GM23338 (cell line): Measurements from ENCODE around the gene HSPB6. TPM values are rescaled to one million over a fixed set of nuclear protein-coding genes. Genes with fewer than 3 reads are reported as not detected.

Experiments
- ATAC-seq: fragments of 200-7000 bp; cut with Tn5 transposase; 3 replicates; pipeline ENCODE4 v1.9.1; 2020
- DNase-seq: peaks from one replicate; pipeline ENCODE4 v3.0.0-alpha.2; 2015; ENCODE audit warnings: low spot score
- H2AFZ ChIP-seq: fragments of 200-600 bp; sonication (generic); 2 replicates; pipeline ENCODE4 v1.8.0; 2016; ENCODE audit warnings: antibody characterized with exemption, mild to moderate bottlenecking, moderate library complexity
- H3F3A ChIP-seq: fragments of 200-600 bp; sonication (generic); replicated peaks from 2 replicates; pipeline ENCODE4 v1.8.0; 2017; ENCODE audit warnings: antibody characterized with exemption, mixed run types, low read depth
- H3K27ac ChIP-seq: fragments of 200-600 bp; sonication (generic); 2 replicates; pipeline ENCODE4 v1.6.1; 2016; ENCODE audit warnings: low read depth
- H3K27me3 ChIP-seq: fragments of 200-600 bp; sonication (generic); 2 replicates; pipeline ENCODE4 v1.8.0; 2016; ENCODE audit warnings: mild to moderate bottlenecking, mixed run types, moderate library complexity; ENCODE audit not compliant: insufficient read depth
- H3K36me3 ChIP-seq: fragments of 200-600 bp; sonication (generic); 2 replicates; pipeline ENCODE4 v1.8.0; 2016; ENCODE audit warnings: mild to moderate bottlenecking; ENCODE audit not compliant: insufficient read depth
- H3K4me1 ChIP-seq: fragments of 200-600 bp; sonication (generic); 2 replicates; pipeline ENCODE4 v1.8.0; 2016; ENCODE audit warnings: mild to moderate bottlenecking, moderate library complexity; ENCODE audit not compliant: insufficient read depth
- H3K4me2 ChIP-seq: fragments of 200-600 bp; sonication (generic); 2 replicates; pipeline ENCODE4 v1.7.1; 2017; ENCODE audit warnings: mixed run types
- H3K4me3 ChIP-seq: fragments of 200-600 bp; sonication (generic); 2 replicates; pipeline ENCODE4 v1.6.1; 2016; ENCODE audit warnings: mixed run types
- H3K79me2 ChIP-seq: fragments of 200-600 bp; sonication (generic); replicated peaks from 2 replicates; pipeline ENCODE4 v1.8.0; 2017; ENCODE audit warnings: mild to moderate bottlenecking; ENCODE audit not compliant: insufficient read depth
- H3K9me2 ChIP-seq: fragments of 200-600 bp; sonication (generic); 2 replicates; pipeline ENCODE4 v1.8.0; 2017; ENCODE audit not compliant: insufficient read depth
- H4K20me1 ChIP-seq: fragments of 200-600 bp; sonication (generic); replicated peaks from 2 replicates; pipeline ENCODE4 v1.8.0; 2017; ENCODE audit warnings: mild to moderate bottlenecking; ENCODE audit not compliant: insufficient read depth
- H3K27ac Mint-ChIP-seq: 2 replicates; pipeline ENCODE4 v1.8.0; 2020; ENCODE audit warnings: inconsistent platforms, mild to moderate bottlenecking, moderate library complexity, mixed read lengths
- H3K27me3 Mint-ChIP-seq: 3 replicates; pipeline ENCODE4 v1.8.0; 2022; ENCODE audit warnings: low read depth, mild to moderate bottlenecking, moderate library complexity, mixed read lengths, inconsistent platforms; ENCODE audit not compliant: insufficient read depth, poor library complexity
- H3K36me3 Mint-ChIP-seq: 3 replicates; pipeline ENCODE4 v1.8.0; 2021; ENCODE audit warnings: low read depth, mild to moderate bottlenecking, inconsistent platforms, moderate library complexity, mixed read lengths
- H3K4me1 Mint-ChIP-seq: 3 replicates; pipeline ENCODE4 v1.8.0; 2020; ENCODE audit warnings: mild to moderate bottlenecking, inconsistent platforms, mixed read lengths
- H3K4me3 Mint-ChIP-seq: 3 replicates; pipeline ENCODE4 v1.8.0; 2021; ENCODE audit warnings: moderate library complexity, mild to moderate bottlenecking, inconsistent platforms, mixed read lengths
- H3K9me3 Mint-ChIP-seq: 3 replicates; pipeline ENCODE4 v1.8.0; 2020; ENCODE audit warnings: moderate library complexity, mild to moderate bottlenecking, inconsistent platforms, mixed read lengths
- EZH2 ChIP-seq: fragments of 200-600 bp; sonication (generic); IDR thresholded peaks from one replicate; pipeline ENCODE4 v1.8.0; 2017; ENCODE audit warnings: antibody characterized with exemption, mild to moderate bottlenecking, low read depth; ENCODE audit not compliant: unreplicated experiment
- EZH2phosphoT487 ChIP-seq: fragments of 200-600 bp; sonication (generic); IDR thresholded peaks from one replicate; pipeline ENCODE4 v1.8.1; 2018; ENCODE audit warnings: antibody characterized with exemption; ENCODE audit not compliant: unreplicated experiment
- JUNB ChIP-seq: IDR thresholded peaks from one replicate; pipeline ENCODE4 v1.6.1; 2016; ENCODE audit warnings: antibody characterized with exemption; ENCODE audit not compliant: unreplicated experiment
- NANOG ChIP-seq: IDR thresholded peaks from 2 replicates; pipeline ENCODE4 v1.6.1; 2016; ENCODE audit warnings: antibody characterized with exemption, borderline replicate concordance
- POLR2AphosphoS5 ChIP-seq: IDR thresholded peaks from 2 replicates; pipeline ENCODE4 v1.6.1; 2016; ENCODE audit warnings: antibody characterized with exemption, low read depth
- STAT1 ChIP-seq: IDR thresholded peaks from one replicate; pipeline ENCODE4 v1.6.1; 2016; ENCODE audit warnings: antibody characterized with exemption; ENCODE audit not compliant: unreplicated experiment
- ZNF114 ChIP-seq: fragments of 250-450 bp; sonication (Bioruptor Pico); IDR thresholded peaks from 2 replicates; pipeline ENCODE4 v1.5.0; 2020; ENCODE audit warnings: mild to moderate bottlenecking, moderate library complexity
- ZNF331 ChIP-seq: fragments of 250-450 bp; sonication (Bioruptor Pico); IDR thresholded peaks from 2 replicates; pipeline ENCODE4 v1.5.0; 2020; ENCODE audit warnings: low read depth, mild to moderate bottlenecking, moderate library complexity
- polyA plus RNA-seq: library from polyadenylated mRNA; unstranded; fragments of >200 nt; fragmentation: Nextera tagmentation; extraction: Ambion mirVana; gene quantifications from 2 replicates; pipeline ENCODE4 v1.2.1, GENCODE V29; 2016
- total RNA-seq: library from RNA; depleted of rRNA; stranded (reverse); fragments of >200 nt; shearing (Covaris generic); gene quantifications from 2 replicates; pipeline ENCODE4 v1.2.3, GENCODE V29; 2014
- TF ChIP-seq, protein P1 (sequence below), 2 experiments: fragments of 200-600 bp in 1 of 2; sonication (generic) in 1 of 2; conservative IDR thresholded peaks; 2 replicates each; pipeline versions ENCODE4 v1.5.1 to v1.6.1; 2016 to 2017; ENCODE audit warnings: antibody characterized with exemption in 2 of 2, low read depth in 2 of 2, mild to moderate bottlenecking in 2 of 2, moderate library complexity in 1 of 2
- TF ChIP-seq, protein P2 (sequence below): fragments of 250-450 bp; sonication (Bioruptor Pico); IDR thresholded peaks from 2 replicates; pipeline ENCODE4 v1.5.0; 2020; ENCODE audit warnings: mild to moderate bottlenecking, moderate library complexity

HSPB6 gene
- total and polyA plus RNA-seq, 2 experiments from 2014 or later, result 0.87 to 3.2 TPM

DNA sequence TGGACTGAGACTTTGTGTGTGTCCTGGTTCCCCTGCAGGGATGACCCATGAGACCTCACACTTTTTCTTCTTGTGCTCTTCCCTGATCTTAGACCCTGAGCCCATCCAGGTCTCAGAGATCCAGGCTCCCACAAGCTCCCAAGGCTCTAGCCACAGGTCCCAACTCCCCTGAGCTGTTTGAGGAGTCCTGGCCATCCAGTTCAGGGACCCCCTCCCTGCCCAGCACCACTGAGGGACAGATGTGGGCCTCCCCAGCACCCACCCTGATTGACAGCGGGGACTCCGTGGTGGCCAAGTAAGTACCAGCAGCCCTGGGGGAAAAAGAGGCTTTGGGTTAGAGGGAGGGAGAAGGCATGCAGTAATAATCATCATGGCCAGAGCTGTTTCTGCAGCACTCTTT lies 2.9 kb upstream of the HSPB6 start:
- ATAC-seq, result no peak
- Histone ChIP-seq H3F3A (peaks cover 9% of the 10 kb centered on the region; the same call in 1 of the 2 replicates), H3K27ac (no peak overlapping the region), H3K9me2 (no peaks in the 10 kb centered on the region), H3K27me3 (peaks cover 26% of the 10 kb centered on the region), H3K4me2 (no peak overlapping the region), H2AFZ (no peak overlapping the region), H3K36me3 (peaks cover 6% of the 10 kb centered on the region; the same call in 1 of the 2 replicates), H3K4me1 (peaks cover 4% of the 10 kb centered on the region), H3K4me3 (no peak overlapping the region), H3K79me2 (peaks cover 13% of the 10 kb centered on the region), H4K20me1 (peaks cover 3% of the 10 kb centered on the region)
- Mint-ChIP-seq H3K27ac (no peak overlapping the region), H3K9me3 (no peaks in the 10 kb centered on the region; the same call in 2 of the 3 replicates), H3K27me3 (peaks cover 28% of the 10 kb centered on the region), H3K4me1 (peaks cover 15% of the 10 kb centered on the region), H3K36me3 (peaks cover 35% of the 10 kb centered on the region), H3K4me3 (peak overlapping the region; percentile 83)
- TF ChIP-seq NANOG (no peak), ZNF331 (CRISPR knock-in tag) (no peak), ZNF114 (CRISPR knock-in tag) (no peak), EZH2 (no peak), JUNB (no peak)
- TF ChIP-seq, protein P1, sequence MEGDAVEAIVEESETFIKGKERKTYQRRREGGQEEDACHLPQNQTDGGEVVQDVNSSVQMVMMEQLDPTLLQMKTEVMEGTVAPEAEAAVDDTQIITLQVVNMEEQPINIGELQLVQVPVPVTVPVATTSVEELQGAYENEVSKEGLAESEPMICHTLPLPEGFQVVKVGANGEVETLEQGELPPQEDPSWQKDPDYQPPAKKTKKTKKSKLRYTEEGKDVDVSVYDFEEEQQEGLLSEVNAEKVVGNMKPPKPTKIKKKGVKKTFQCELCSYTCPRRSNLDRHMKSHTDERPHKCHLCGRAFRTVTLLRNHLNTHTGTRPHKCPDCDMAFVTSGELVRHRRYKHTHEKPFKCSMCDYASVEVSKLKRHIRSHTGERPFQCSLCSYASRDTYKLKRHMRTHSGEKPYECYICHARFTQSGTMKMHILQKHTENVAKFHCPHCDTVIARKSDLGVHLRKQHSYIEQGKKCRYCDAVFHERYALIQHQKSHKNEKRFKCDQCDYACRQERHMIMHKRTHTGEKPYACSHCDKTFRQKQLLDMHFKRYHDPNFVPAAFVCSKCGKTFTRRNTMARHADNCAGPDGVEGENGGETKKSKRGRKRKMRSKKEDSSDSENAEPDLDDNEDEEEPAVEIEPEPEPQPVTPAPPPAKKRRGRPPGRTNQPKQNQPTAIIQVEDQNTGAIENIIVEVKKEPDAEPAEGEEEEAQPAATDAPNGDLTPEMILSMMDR (conservative IDR thresholded peaks at IDR 0.05; ENCODE audit: low read depth in 2 of 2), result no peak
- no peak for DNase-seq

- Histone ChIP-seq H3F3A (peaks cover 9% of the 10 kb centered on the region; the same call in 1 of the 2 replicates), H2AFZ (peak within 1 kb of the TSS; percentile 92), H3K27ac (peak within 1 kb of the TSS; percentile 59), H3K4me3 (peak within 1 kb of the TSS; percentile 94), H3K9me2 (no peaks in the 10 kb centered on the region), H3K79me2 (peaks cover 13% of the 10 kb centered on the region), H4K20me1 (peaks cover 3% of the 10 kb centered on the region), H3K4me1 (peaks cover 4% of the 10 kb centered on the region), H3K27me3 (peaks cover 28% of the 10 kb centered on the region), H3K4me2 (peak within 1 kb of the TSS; percentile 93), H3K36me3 (peaks cover 6% of the 10 kb centered on the region; the same call in 1 of the 2 replicates)
- ATAC-seq (peak; percentile 89), DNase-seq (peak; percentile 99)
- Mint-ChIP-seq H3K4me3 (peak within 1 kb of the TSS; percentile 83), H3K27me3 (peaks cover 37% of the 10 kb centered on the region), H3K27ac (peak within 1 kb of the TSS; percentile 93), H3K36me3 (peaks cover 27% of the 10 kb centered on the region), H3K9me3 (no peaks in the 10 kb centered on the region; the same call in 2 of the 3 replicates), H3K4me1 (peaks cover 15% of the 10 kb centered on the region)
- TF ChIP-seq STAT1, result no peak
- TF ChIP-seq JUNB, result no peak
- no peak for TF ChIP-seq ZNF331 (CRISPR knock-in tag)
- TF ChIP-seq, protein P2, sequence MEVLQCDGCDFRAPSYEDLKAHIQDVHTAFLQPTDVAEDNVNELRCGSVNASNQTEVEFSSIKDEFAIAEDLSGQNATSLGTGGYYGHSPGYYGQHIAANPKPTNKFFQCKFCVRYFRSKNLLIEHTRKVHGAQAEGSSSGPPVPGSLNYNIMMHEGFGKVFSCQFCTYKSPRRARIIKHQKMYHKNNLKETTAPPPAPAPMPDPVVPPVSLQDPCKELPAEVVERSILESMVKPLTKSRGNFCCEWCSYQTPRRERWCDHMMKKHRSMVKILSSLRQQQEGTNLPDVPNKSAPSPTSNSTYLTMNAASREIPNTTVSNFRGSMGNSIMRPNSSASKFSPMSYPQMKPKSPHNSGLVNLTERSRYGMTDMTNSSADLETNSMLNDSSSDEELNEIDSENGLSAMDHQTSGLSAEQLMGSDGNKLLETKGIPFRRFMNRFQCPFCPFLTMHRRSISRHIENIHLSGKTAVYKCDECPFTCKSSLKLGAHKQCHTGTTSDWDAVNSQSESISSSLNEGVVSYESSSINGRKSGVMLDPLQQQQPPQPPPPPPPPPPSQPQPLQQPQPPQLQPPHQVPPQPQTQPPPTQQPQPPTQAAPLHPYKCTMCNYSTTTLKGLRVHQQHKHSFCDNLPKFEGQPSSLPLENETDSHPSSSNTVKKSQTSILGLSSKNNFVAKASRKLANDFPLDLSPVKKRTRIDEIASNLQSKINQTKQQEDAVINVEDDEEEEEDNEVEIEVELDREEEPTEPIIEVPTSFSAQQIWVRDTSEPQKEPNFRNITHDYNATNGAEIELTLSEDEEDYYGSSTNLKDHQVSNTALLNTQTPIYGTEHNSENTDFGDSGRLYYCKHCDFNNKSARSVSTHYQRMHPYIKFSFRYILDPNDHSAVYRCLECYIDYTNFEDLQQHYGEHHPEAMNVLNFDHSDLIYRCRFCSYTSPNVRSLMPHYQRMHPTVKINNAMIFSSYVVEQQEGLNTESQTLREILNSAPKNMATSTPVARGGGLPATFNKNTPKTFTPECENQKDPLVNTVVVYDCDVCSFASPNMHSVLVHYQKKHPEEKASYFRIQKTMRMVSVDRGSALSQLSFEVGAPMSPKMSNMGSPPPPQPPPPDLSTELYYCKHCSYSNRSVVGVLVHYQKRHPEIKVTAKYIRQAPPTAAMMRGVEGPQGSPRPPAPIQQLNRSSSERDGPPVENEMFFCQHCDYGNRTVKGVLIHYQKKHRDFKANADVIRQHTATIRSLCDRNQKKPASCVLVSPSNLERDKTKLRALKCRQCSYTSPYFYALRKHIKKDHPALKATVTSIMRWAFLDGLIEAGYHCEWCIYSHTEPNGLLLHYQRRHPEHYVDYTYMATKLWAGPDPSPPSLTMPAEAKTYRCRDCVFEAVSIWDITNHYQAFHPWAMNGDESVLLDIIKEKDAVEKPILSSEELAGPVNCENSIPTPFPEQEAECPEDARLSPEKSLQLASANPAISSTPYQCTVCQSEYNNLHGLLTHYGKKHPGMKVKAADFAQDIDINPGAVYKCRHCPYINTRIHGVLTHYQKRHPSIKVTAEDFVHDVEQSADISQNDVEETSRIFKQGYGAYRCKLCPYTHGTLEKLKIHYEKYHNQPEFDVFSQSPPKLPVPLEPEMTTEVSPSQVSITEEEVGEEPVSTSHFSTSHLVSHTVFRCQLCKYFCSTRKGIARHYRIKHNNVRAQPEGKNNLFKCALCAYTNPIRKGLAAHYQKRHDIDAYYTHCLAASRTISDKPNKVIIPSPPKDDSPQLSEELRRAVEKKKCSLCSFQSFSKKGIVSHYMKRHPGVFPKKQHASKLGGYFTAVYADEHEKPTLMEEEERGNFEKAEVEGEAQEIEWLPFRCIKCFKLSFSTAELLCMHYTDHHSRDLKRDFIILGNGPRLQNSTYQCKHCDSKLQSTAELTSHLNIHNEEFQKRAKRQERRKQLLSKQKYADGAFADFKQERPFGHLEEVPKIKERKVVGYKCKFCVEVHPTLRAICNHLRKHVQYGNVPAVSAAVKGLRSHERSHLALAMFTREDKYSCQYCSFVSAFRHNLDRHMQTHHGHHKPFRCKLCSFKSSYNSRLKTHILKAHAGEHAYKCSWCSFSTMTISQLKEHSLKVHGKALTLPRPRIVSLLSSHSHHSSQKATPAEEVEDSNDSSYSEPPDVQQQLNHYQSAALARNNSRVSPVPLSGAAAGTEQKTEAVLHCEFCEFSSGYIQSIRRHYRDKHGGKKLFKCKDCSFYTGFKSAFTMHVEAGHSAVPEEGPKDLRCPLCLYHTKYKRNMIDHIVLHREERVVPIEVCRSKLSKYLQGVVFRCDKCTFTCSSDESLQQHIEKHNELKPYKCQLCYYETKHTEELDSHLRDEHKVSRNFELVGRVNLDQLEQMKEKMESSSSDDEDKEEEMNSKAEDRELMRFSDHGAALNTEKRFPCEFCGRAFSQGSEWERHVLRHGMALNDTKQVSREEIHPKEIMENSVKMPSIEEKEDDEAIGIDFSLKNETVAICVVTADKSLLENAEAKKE (CRISPR knock-in tag), result no peak
- no peak for TF ChIP-seq EZH2phosphoT487
- peak; percentile 82 for TF ChIP-seq POLR2AphosphoS5
- TF ChIP-seq EZH2, result no peak
Observed at GRCh38 chr19:35757749-35758608, 1.1 kb upstream of the HSPB6 start, which contains the start of gene PROSER3. PROSER3 (plus strand) TSS chr19:35758176; CDS start chr19:35758216, 40 bp downstream.
